Measurements from ENCODE around the gene C1D. TPM values are rescaled to one million over a fixed set of nuclear protein-coding genes. Genes with fewer than 3 reads are reported as not detected.

C1D gene
- total and polyA plus RNA-seq, 10 donors: 15.2 to 50.5 (median 25.2) TPM

DNA sequence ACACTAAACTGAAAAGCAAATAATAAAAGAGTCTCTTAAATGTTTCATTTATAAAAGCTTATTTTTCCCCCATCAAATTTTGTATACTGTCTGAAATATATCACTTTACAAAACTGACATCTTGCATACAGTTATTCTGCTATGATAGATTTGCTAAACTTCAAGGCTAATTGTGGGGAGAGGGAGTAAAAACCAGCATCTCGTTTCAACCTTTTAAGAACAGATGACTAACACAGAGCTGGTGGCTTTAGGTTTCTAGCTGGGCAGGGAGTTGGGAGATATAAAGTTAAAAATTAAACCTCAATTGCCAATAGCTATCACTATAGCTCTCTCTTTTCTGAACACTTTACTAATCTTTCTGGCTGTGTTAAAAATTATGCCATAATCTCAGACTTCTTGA lies 23.5 kb downstream of the C1D start:
- TF ChIP-seq, protein P1, sequence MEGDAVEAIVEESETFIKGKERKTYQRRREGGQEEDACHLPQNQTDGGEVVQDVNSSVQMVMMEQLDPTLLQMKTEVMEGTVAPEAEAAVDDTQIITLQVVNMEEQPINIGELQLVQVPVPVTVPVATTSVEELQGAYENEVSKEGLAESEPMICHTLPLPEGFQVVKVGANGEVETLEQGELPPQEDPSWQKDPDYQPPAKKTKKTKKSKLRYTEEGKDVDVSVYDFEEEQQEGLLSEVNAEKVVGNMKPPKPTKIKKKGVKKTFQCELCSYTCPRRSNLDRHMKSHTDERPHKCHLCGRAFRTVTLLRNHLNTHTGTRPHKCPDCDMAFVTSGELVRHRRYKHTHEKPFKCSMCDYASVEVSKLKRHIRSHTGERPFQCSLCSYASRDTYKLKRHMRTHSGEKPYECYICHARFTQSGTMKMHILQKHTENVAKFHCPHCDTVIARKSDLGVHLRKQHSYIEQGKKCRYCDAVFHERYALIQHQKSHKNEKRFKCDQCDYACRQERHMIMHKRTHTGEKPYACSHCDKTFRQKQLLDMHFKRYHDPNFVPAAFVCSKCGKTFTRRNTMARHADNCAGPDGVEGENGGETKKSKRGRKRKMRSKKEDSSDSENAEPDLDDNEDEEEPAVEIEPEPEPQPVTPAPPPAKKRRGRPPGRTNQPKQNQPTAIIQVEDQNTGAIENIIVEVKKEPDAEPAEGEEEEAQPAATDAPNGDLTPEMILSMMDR (IDR thresholded peaks at IDR 0.05 in 8 of 11, conservative IDR thresholded peaks at IDR 0.05 in 3 of 11): no peak
- TF ChIP-seq POLR2A (IDR thresholded peaks at IDR 0.05) (no peak), POLR2AphosphoS5 (IDR thresholded peaks at IDR 0.05) (no peak)
- no peaks in the 10 kb centered on the region for H3K9me3 ChIP-seq
- H3K27ac ChIP-seq: no peak overlapping the region
- H3K4me1 ChIP-seq: no peaks in the 10 kb centered on the region
- no peak for DNase-seq
- H3K27me3 ChIP-seq (replicated peaks in 1 of 7): no peaks in the 10 kb centered on the region
- 58 to 77% (median 64%) methylated on average over 1 of the region's 1 CpG for WGBS, 5 donors
- intact Hi-C loops (cut with DNase I; ENCODE audit: low total_unique reads): no loop called here
- H3K4me3 ChIP-seq: no peak overlapping the region
- H3K36me3 ChIP-seq: peaks cover 0 to 37% (median 3%) of the 10 kb centered on the region in 6 donors

DNA sequence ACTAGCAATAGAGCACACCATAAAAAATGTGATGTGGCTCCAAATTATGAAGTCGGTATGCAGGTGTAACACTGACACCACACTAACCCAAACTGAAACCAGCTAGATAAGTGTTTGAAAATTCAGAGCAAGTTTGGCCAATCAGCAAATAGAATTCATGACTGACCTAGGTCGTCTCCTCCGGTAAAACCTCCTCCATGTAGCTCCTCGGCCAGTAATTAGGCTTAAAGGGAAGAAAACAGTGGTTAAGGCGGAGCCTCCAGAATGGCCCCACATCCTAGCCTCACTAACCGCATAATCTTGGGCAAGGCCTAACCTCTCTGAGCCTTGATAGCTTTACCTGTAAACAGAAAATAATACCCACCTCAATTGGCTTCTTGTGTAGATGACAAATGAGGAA lies 30.1 kb downstream of the C1D start:
- H3K36me3 ChIP-seq: peaks cover 0 to 2% (median 0%) of the 10 kb centered on the region in 6 donors
- TF ChIP-seq POLR2A (IDR thresholded peaks at IDR 0.05): no peak
- TF ChIP-seq, protein P1 (IDR thresholded peaks at IDR 0.05 in 8 of 11, conservative IDR thresholded peaks at IDR 0.05 in 3 of 11): no peak
- no peak for TF ChIP-seq POLR2AphosphoS5 (IDR thresholded peaks at IDR 0.05)
- WGBS, 5 donors: 71 to 89% (median 82%) methylated on average over 6 of the region's 6 CpGs
- no peaks in the 10 kb centered on the region for H3K27me3 ChIP-seq (replicated peaks in 1 of 7)
- no peak overlapping the region for H3K4me3 ChIP-seq
- H3K27ac ChIP-seq: no peak overlapping the region
- intact Hi-C loops (cut with DNase I; ENCODE audit: low total_unique reads): no loop called here
- peaks cover 0 to 3% (median 0%) of the 10 kb centered on the region in 6 donors for H3K4me1 ChIP-seq
- no peaks in the 10 kb centered on the region for H3K9me3 ChIP-seq
- no peak for DNase-seq

DNA sequence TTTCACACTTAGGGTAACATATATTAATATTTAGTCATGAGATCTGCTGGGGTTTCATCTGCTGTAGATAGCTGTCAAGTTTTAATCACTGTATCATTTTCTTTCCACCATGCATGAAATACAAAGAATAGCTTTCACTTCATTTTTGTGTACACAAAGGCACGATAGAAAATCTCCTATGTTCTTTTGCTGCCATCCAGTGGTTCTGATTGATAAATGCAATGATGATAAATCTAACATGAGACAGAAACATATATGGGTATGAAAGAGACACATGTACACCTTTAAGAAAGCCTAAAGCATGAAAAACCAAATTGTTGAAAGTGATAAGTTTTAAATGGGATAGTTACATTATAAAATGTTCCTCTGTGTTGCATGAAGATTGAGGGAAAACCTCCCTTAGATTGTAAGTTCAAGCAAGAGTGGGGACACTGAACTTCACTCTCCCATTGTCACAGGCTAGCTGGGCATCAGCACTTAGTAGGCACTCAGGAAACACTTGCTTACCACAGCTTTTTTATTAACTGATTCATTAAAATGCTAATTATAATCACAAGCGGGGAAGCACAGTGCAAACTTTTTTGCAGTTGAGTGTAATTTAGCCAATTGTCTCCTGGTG lies 31.2 kb downstream of the C1D start:
- Histone ChIP-seq H3K4me3 (no peak overlapping the region), H3K27ac (no peak overlapping the region), H3K4me1 (peaks cover 0 to 3% (median 0%) of the 10 kb centered on the region in 6 donors), H3K27me3 (replicated peaks in 1 of 7) (peaks cover 0 to 6% (median 0%) of the 10 kb centered on the region in 7 donors), H3K36me3 (no peaks in the 10 kb centered on the region), H3K9me3 (no peaks in the 10 kb centered on the region)
- 39 to 47% (median 45%) methylated on average over 2 of the region's 2 CpGs for WGBS, 5 donors
- no peak for DNase-seq
- intact Hi-C loops (cut with DNase I; ENCODE audit: low total_unique reads): no loop called here
- TF ChIP-seq POLR2AphosphoS5 (IDR thresholded peaks at IDR 0.05): no peak
- no peak for TF ChIP-seq POLR2A (IDR thresholded peaks at IDR 0.05)
- TF ChIP-seq, protein P1 (IDR thresholded peaks at IDR 0.05 in 8 of 11, conservative IDR thresholded peaks at IDR 0.05 in 3 of 11): peak in 9 of 11 experiments; percentile 31 to 59 (median 53)

DNA sequence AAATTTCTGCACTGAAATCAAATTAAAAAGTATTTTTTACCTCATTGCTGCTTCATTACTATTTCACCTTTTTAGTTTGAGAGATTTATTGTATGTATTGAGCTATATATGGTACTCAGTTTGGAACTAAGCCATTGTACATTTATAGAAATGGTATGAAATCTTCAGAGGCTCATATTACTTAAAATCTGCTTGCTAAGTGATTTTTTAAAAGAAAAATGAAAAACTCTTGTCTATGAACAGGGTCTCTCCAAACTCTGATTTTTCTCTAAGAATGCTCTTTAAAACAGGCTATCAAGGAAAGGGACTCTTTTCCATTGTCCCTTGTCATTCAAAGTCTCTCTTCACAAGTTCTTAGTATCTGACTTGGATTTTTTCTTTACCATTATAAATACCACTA lies 31.8 kb downstream of the C1D start:
- peaks cover 0 to 3% (median 0%) of the 10 kb centered on the region in 6 donors for H3K4me1 ChIP-seq
- intact Hi-C loops (cut with DNase I; ENCODE audit: low total_unique reads): no loop called here

More for the DNA sequence above, 31.8 kb downstream of the C1D start:
- no peak overlapping the region for H3K4me3 ChIP-seq
- H3K27me3 ChIP-seq (replicated peaks in 1 of 7): peaks cover 0 to 10% (median 0%) of the 10 kb centered on the region in 7 donors
- H3K36me3 ChIP-seq: no peaks in the 10 kb centered on the region
- no peaks in the 10 kb centered on the region for H3K9me3 ChIP-seq
- DNase-seq: no peak
- no peak overlapping the region for H3K27ac ChIP-seq
- TF ChIP-seq, protein P1 (IDR thresholded peaks at IDR 0.05 in 8 of 11, conservative IDR thresholded peaks at IDR 0.05 in 3 of 11): no peak
- no peak for TF ChIP-seq POLR2AphosphoS5 (IDR thresholded peaks at IDR 0.05)
- no peak for TF ChIP-seq POLR2A (IDR thresholded peaks at IDR 0.05)

Measured in spleen (tissue), 11 donors.